Stomach (tissue), 9 donors: ENCODE results near the gene MEIOC. TPM values are rescaled to one million over a fixed set of nuclear protein-coding genes. Genes with fewer than 3 reads are reported as not detected.

Experiments used
- DNase-seq, 2 donors: peaks; one replicate each; pipeline versions ENCODE4 v3.0.0 to v3.0.0-alpha.2; 2013 to 2019
- H3K27ac ChIP-seq, 5 donors: fragments of 200-600 bp in 4 of 5; sonication (generic) in 4 of 5; one replicate each; pipeline ENCODE4 v1.5.1; 2013 to 2019; ENCODE audit warnings: mild to moderate bottlenecking in 1 of 5, moderate library complexity in 1 of 5
- H3K27me3 ChIP-seq, 3 donors: fragments of 200-600 bp; sonication (generic); one replicate each; pipeline ENCODE4 v1.5.1; 2017 to 2019; ENCODE audit warnings: mixed run types in 1 of 3
- H3K36me3 ChIP-seq, 4 donors: fragments of 200-600 bp; sonication (generic); 1 replicate in 3 of 4; 2 replicates in 1 of 4; pipeline ENCODE4 v1.5.1; 2016 to 2019
- H3K4me1 ChIP-seq, 4 donors: fragments of 200-600 bp; sonication (generic); one replicate each; pipeline ENCODE4 v1.5.1; 2016 to 2019
- H3K4me3 ChIP-seq, 4 donors: fragments of 200-600 bp; sonication (generic) in 3 of 4; one replicate each; pipeline ENCODE4 v1.5.1; 2016 to 2019; ENCODE audit warnings: mild to moderate bottlenecking in 1 of 4
- H3K9me3 ChIP-seq, 4 donors: fragments of 200-600 bp; sonication (generic); one replicate each; pipeline ENCODE4 v1.5.1; 2016 to 2019
- CTCF ChIP-seq, 7 experiments: fragments of 450-650 bp in 4 of 7; fragments of 200-600 bp in 3 of 7; sonication (generic) in 3 of 7; IDR thresholded peaks; one replicate each; pipeline ENCODE4 v1.5.1; 2016 to 2019; ENCODE audit warnings: antibody characterized with exemption in 7 of 7, control low read depth in 2 of 7, mild to moderate bottlenecking in 1 of 7
- EP300 ChIP-seq: sonication (generic); formaldehyde crosslinking; IDR thresholded peaks from one replicate; pipeline ENCODE4 v1.6.1; 2017; ENCODE audit warnings: antibody characterized with exemption
- POLR2A ChIP-seq, 4 donors: fragments of 450-650 bp; IDR thresholded peaks; one replicate each; pipeline ENCODE4 v1.6.1; 2016; ENCODE audit warnings: antibody characterized with exemption in 4 of 4, control low read depth in 2 of 4, mild to moderate bottlenecking in 1 of 4, moderate library complexity in 1 of 4
- POLR2AphosphoS5 ChIP-seq, 3 donors: sonication (generic); formaldehyde crosslinking; IDR thresholded peaks; one replicate each; pipeline ENCODE4 v1.6.1; 2016; ENCODE audit warnings: antibody characterized with exemption in 3 of 3
- WGBS, 5 donors: extraction: QIAGEN DNeasy Blood & Tissue Kit in 3 of 5; methylation state at CpG; one replicate each; pipeline versions ENCODE4 v1.1.5 to v1.1.7; 2013 to 2018; 5-methylcytosine and 5-hydroxymethylcytosine counted together
- intact Hi-C: fragments of 100-400 bp; cut with DNase I; formaldehyde crosslinking; loops from one replicate; pipeline ENCODE4 v1.15.1; 2023; ENCODE audit warnings: low total_unique reads
- polyA plus RNA-seq, 3 donors: library from polyadenylated mRNA; stranded (reverse); fragments of 200-250 nt; gene quantifications; one replicate each; pipeline ENCODE4 v1.2.3, GENCODE V29; 2013
- total RNA-seq, 5 donors: library from RNA; depleted of rRNA; stranded (reverse); fragments of >200 nt; gene quantifications; one replicate each; pipeline versions ENCODE4 v1.1.0 to v1.2.3, GENCODE V29; 2014 to 2016
- donor health status: healthy with polysubstance abuse.
- donor health status: Bipolar disorder and iron deficiency.
- donor health status: healthy.

Gene MEIOC
- total and polyA plus RNA-seq, 8 donors, result 0.03 TPM; not detected in 7

GRCh38 chr17:44653384-44653783 is 2.9 kb upstream of the MEIOC start:
- TF ChIP-seq CTCF (IDR thresholded peaks at IDR 0.05), result no peak
- no peak for TF ChIP-seq POLR2A (IDR thresholded peaks at IDR 0.05)
- TF ChIP-seq EP300, result no peak
- no peak for TF ChIP-seq POLR2AphosphoS5 (IDR thresholded peaks at IDR 0.05)
- no peak for DNase-seq
- Histone ChIP-seq H3K9me3 (peaks cover 0 to 15% (median 7%) of the 10 kb centered on the region in 4 donors), H3K27me3 (peaks cover 15 to 77% (median 33%) of the 10 kb centered on the region in 3 donors), H3K4me3 (no peak overlapping the region), H3K4me1 (peaks cover 4 to 16% (median 11%) of the 10 kb centered on the region in 4 donors), H3K36me3 (no peaks in the 10 kb centered on the region), H3K27ac (no peak overlapping the region)
- intact Hi-C loops, result no loop called here
- WGBS, 5 donors, result 92 to 98% (median 96%) methylated on average over 3 of the region's 3 CpGs

- TF ChIP-seq CTCF (IDR thresholded peaks at IDR 0.05) (no peak), EP300 (no peak), POLR2A (IDR thresholded peaks at IDR 0.05) (no peak)
- Histone ChIP-seq H3K4me1 (peaks cover 4 to 16% (median 11%) of the 10 kb centered on the region in 4 donors), H3K27ac (no peak overlapping the region), H3K4me3 (no peak overlapping the region), H3K36me3 (no peaks in the 10 kb centered on the region), H3K27me3 (peaks cover 15 to 75% (median 33%) of the 10 kb centered on the region in 3 donors), H3K9me3 (peaks cover 0 to 15% (median 7%) of the 10 kb centered on the region in 4 donors)
- intact Hi-C loops, result no loop called here
- 68 to 81% (median 77%) methylated on average over 1 of the region's 1 CpG for WGBS, 5 donors
- no peak for DNase-seq
These were observed 2.3 kb upstream of the MEIOC start for GRCh38 chr17:44653954-44654353.

DNA sequence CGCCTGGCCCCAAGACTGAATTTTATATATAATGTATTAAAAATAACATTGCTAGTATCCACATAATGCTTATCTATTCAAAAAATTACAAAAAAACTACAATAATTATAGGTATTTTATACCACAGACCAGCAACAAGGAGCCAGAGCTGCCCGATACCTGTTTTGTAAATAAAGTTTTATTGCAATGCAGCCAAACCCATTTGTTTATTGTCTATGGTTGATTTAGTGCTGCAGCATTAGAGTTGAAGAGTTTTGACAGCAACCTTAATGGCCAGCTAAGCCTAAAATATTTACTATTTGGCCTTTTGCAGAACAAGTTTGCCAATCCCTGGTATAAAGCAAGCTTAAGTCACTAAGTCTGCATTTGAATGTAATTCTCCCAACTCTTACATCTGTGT is 5.6 kb downstream of the MEIOC start:
- Histone ChIP-seq H3K4me1 (peaks cover 0 to 4% (median 2%) of the 10 kb centered on the region in 4 donors), H3K27ac (no peak overlapping the region), H3K27me3 (peaks cover 2 to 28% (median 11%) of the 10 kb centered on the region in 3 donors), H3K36me3 (no peaks in the 10 kb centered on the region), H3K9me3 (peaks cover 0 to 2% (median 0%) of the 10 kb centered on the region in 4 donors), H3K4me3 (no peak overlapping the region)
- intact Hi-C loops, result no loop called here
- WGBS, 5 donors, result 84 to 93% (median 93%) methylated on average over 2 of the region's 2 CpGs
- no peak for DNase-seq
- TF ChIP-seq CTCF (IDR thresholded peaks at IDR 0.05) (no peak), POLR2A (IDR thresholded peaks at IDR 0.05) (no peak), POLR2AphosphoS5 (IDR thresholded peaks at IDR 0.05) (no peak), EP300 (no peak)

- Histone ChIP-seq H3K4me1 (no peaks in the 10 kb centered on the region), H3K4me3 (no peak overlapping the region), H3K27ac (no peak overlapping the region), H3K27me3 (peaks cover 0 to 16% (median 0%) of the 10 kb centered on the region in 3 donors), H3K36me3 (no peaks in the 10 kb centered on the region), H3K9me3 (no peaks in the 10 kb centered on the region)
- intact Hi-C loops, result no loop called here
- WGBS, 5 donors, result 72 to 90% (median 84%) methylated on average over 1 of the region's 1 CpG
- DNase-seq, result no peak
- TF ChIP-seq POLR2AphosphoS5 (IDR thresholded peaks at IDR 0.05), result no peak
These were observed 6.8 kb downstream of the MEIOC start for GRCh38 chr17:44663095-44663494.

- no peak for DNase-seq
- Histone ChIP-seq H3K27ac (no peak overlapping the region), H3K36me3 (no peaks in the 10 kb centered on the region), H3K4me1 (no peaks in the 10 kb centered on the region), H3K4me3 (no peak overlapping the region), H3K27me3 (peaks cover 0 to 10% (median 0%) of the 10 kb centered on the region in 3 donors), H3K9me3 (no peaks in the 10 kb centered on the region)
- TF ChIP-seq CTCF (IDR thresholded peaks at IDR 0.05) (no peak), EP300 (no peak), POLR2AphosphoS5 (IDR thresholded peaks at IDR 0.05) (no peak), POLR2A (IDR thresholded peaks at IDR 0.05) (no peak)
- WGBS, 5 donors, result 93 to 95% (median 95%) methylated on average over 1 of the region's 1 CpG
- intact Hi-C loops, result no loop called here
These were observed 8.6 kb downstream of the MEIOC start for GRCh38 chr17:44664867-44665266.
